ENCODE data around the gene IL18. TPM values are rescaled to one million over a fixed set of nuclear protein-coding genes. Genes with fewer than 3 reads are reported as not detected.

IL18 gene
- total RNA-seq, 1 donor from 2014 or later: not detected

GRCh38 chr11:112132737-112133136 is 31.2 kb downstream of the IL18 start:
- Histone ChIP-seq H3K9ac (no peak overlapping the region), H3K36me3 (no peaks in the 10 kb centered on the region), H2AFZ (replicated peaks) (no peak overlapping the region), H3K9me3 (ENCODE audit: low read depth) (no peaks in the 10 kb centered on the region), H3F3A (ENCODE audit: low read depth) (no peaks in the 10 kb centered on the region), H3K4me3 (no peak overlapping the region), H3K79me2 (ENCODE audit: low read depth) (no peaks in the 10 kb centered on the region), H3K4me1 (no peaks in the 10 kb centered on the region), H3K27me3 (no peaks in the 10 kb centered on the region), H3K4me2 (no peak overlapping the region), H3K27ac (no peak overlapping the region), H4K20me1 (ENCODE audit: low read depth) (no peaks in the 10 kb centered on the region)
- H3K36me3 Mint-ChIP-seq: no peaks in the 10 kb centered on the region
- DNase-seq (ENCODE audit: low spot score): no peak
- no peaks in the 10 kb centered on the region for H3K4me1 Mint-ChIP-seq
- H3K9me3 Mint-ChIP-seq: no peaks in the 10 kb centered on the region
- H3K4me3 Mint-ChIP-seq: no peak overlapping the region
- no peak overlapping the region for H3K27ac Mint-ChIP-seq
- H3K27me3 Mint-ChIP-seq (ENCODE audit: insufficient read depth, low read depth): peaks cover 2% of the 10 kb centered on the region
- TF ChIP-seq CTCF (IDR thresholded peaks at IDR 0.05): no peak
- no peak for TF ChIP-seq EZH2 (IDR thresholded peaks at IDR 0.05)
- no peak for TF ChIP-seq EZH2phosphoT487 (IDR thresholded peaks at IDR 0.05)

DNA sequence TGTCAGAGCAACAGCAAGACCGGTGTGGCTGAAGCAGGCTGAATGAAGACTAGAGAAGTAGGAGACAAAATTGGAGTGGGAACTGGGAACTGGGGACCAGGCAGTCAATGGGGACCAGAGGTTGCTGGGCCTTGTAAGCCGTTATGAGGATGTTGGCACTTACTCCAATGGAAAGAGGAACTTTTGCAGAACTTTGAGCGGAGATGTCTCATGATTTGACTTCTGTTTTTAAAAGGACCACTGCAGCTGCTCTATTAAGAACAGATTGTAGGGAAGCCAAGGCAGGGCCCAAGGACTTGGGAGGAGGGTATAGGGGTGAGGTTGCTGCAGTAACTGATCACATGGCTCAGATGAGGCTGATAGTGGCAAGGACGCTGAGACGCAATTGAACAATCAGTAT is 34.2 kb downstream of the IL18 start:
- Histone ChIP-seq H4K20me1 (ENCODE audit: low read depth) (no peaks in the 10 kb centered on the region), H3K4me1 (no peaks in the 10 kb centered on the region), H3K4me2 (no peak overlapping the region), H3F3A (ENCODE audit: low read depth) (no peaks in the 10 kb centered on the region), H3K9ac (no peak overlapping the region), H3K9me3 (ENCODE audit: low read depth) (no peaks in the 10 kb centered on the region), H3K36me3 (no peaks in the 10 kb centered on the region), H3K27ac (no peak overlapping the region), H3K27me3 (no peaks in the 10 kb centered on the region), H3K79me2 (ENCODE audit: low read depth) (no peaks in the 10 kb centered on the region), H2AFZ (replicated peaks) (no peak overlapping the region), H3K4me3 (no peak overlapping the region)
- Mint-ChIP-seq H3K36me3 (no peaks in the 10 kb centered on the region), H3K27me3 (ENCODE audit: insufficient read depth, low read depth) (no peaks in the 10 kb centered on the region), H3K9me3 (no peaks in the 10 kb centered on the region), H3K4me1 (no peaks in the 10 kb centered on the region), H3K27ac (no peak overlapping the region), H3K4me3 (no peak overlapping the region)
- DNase-seq (ENCODE audit: low spot score): no peak
- no peak for TF ChIP-seq CTCF (IDR thresholded peaks at IDR 0.05)
- TF ChIP-seq EZH2phosphoT487 (IDR thresholded peaks at IDR 0.05): no peak
- TF ChIP-seq EZH2 (IDR thresholded peaks at IDR 0.05): no peak

DNA sequence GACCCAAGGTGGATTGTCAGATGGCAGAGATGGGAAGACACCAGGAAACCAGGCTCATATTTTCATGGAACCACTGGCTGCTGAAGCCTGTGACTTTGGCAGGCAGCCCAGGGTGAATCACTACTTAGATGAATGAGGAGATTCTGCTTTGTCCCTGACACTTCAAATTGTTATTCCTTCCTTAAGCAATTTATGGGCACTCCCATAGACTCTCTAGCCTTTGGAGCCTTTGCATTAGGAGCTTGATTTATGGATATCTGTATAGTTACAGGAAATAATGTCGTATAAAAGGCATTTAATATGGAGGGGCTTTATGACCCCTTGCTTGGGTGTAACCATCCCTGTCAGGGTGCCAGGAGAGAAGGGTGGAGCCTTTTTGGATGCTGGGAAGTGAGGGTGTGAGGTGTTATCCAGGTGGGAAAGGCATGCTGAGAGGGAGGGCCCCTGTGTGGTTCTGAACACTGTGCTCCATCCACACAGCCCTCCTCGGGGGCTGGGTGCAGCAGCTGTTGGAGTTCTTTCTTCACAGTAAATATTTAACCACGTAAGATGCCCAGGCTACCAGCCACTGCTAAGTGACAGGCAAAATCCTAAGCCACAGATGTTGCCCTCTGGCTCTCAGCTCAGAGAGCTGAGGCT is 35.3 kb downstream of the IL18 start:
- Histone ChIP-seq H3K27me3 (no peaks in the 10 kb centered on the region), H2AFZ (replicated peaks) (no peak overlapping the region), H3K9ac (no peak overlapping the region), H3F3A (ENCODE audit: low read depth) (no peaks in the 10 kb centered on the region), H3K27ac (no peak overlapping the region), H4K20me1 (ENCODE audit: low read depth) (no peaks in the 10 kb centered on the region), H3K4me2 (no peak overlapping the region), H3K4me1 (no peaks in the 10 kb centered on the region), H3K79me2 (ENCODE audit: low read depth) (no peaks in the 10 kb centered on the region), H3K36me3 (no peaks in the 10 kb centered on the region), H3K9me3 (ENCODE audit: low read depth) (no peaks in the 10 kb centered on the region), H3K4me3 (no peak overlapping the region)
- Mint-ChIP-seq H3K36me3 (no peaks in the 10 kb centered on the region), H3K9me3 (no peaks in the 10 kb centered on the region), H3K4me1 (no peaks in the 10 kb centered on the region), H3K4me3 (no peak overlapping the region), H3K27me3 (ENCODE audit: insufficient read depth, low read depth) (no peaks in the 10 kb centered on the region), H3K27ac (no peak overlapping the region)
- no peak for DNase-seq (ENCODE audit: low spot score)
- TF ChIP-seq EZH2phosphoT487 (IDR thresholded peaks at IDR 0.05) (no peak), EZH2 (IDR thresholded peaks at IDR 0.05) (no peak), CTCF (IDR thresholded peaks at IDR 0.05) (no peak)

Measured in neural progenitor cell (in vitro differentiated cells).